ENCODE data around the gene SEMA5A. TPM values are rescaled to one million over a fixed set of nuclear protein-coding genes. Genes with fewer than 3 reads are reported as not detected.

Gene SEMA5A
- polyA plus RNA-seq, 4 donors, result 35.9 to 42.6 (median 41.2) TPM

DNA sequence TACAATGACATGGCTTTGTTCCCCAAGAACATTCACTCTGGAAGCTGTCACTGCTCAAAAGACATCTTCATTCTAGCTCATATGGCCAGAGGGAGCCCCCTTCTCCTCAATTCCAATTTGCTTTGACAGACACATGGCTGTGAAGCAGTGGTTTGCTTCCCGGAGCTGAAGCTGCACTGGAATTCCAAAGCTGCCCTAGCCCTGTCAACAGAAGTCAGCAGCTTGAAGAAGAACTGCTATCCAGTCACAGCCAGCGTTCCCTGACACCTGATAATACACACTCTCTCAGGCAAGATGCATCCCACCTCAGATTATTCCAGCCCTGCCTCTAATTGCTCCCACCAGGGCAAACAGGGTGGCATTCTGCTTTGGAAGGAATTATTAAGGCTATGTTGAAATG, 93.7 kb downstream of the SEMA5A start:
- no peak for DNase-seq (ENCODE audit: low read depth in 4 of 4, low spot score in 3 of 4)

DNA sequence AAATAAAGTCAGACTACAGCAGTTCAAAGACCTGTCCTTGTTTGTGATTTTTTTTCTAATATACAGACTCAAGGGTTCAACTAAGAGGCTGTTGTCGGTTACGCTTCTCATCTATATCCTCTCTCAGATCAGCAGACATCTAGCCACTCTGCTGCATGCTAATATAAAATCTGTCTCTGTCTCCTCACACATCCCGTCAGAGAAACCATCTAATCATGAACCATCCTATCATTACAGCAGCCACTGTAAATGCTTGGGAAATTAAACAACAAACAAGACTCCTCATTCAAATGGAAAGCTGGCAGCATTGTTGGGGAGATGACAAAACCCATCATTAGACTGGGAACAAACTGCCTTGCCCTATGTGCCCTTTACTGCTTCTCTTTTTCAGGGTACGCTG, 94.8 kb downstream of the SEMA5A start:
- no peak for DNase-seq (ENCODE audit: low read depth in 4 of 4, low spot score in 3 of 4)

DNA sequence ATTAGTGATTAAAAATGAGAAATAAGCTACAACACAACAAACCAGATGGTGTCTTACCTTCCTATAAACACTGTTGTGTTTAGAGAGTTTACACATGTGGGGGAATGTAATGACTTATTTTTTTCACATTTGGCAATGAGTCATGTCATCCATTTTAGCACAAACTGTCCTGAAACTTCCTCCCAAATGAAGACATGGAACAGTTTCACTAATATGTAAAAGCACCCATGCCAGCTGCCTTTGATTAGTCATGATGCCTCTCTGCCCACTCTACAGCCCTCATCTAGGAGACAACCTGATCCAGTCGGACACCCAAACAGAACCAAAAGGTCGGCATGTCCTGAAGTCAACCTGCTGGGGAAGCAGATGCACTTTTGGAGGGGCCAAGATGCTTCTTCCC, 98.2 kb downstream of the SEMA5A start:
- no peak for DNase-seq (ENCODE audit: low read depth in 4 of 4, low spot score in 3 of 4)

DNA sequence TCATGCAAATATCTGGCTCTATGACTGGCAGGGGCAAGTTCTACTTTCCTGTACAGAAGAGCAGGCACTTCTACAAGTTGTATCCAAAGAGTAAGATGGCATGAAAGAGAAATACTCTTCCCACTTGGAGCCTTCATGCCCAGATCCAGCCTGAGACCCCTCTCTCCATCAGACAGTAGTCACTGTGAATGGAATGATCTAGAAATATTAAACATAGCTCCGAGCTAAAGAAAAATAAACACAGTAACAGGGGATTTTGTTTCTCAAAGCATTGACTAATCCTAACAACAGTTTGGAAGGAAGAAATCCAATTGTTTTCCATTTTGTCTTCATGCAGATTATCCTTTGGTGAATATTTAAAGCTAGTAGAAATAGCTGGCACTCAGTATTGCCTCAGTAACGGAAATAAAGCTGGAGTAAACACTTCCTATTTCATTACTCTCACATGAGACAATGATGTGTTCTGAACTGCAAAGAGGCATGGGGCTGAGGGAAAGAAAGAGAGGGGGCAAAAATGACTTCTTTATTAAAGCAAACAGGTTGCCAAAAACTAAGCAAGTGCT, 100.0 kb downstream of the SEMA5A start:
- DNase-seq (ENCODE audit: low read depth in 4 of 4, low spot score in 3 of 4), result no peak

DNA sequence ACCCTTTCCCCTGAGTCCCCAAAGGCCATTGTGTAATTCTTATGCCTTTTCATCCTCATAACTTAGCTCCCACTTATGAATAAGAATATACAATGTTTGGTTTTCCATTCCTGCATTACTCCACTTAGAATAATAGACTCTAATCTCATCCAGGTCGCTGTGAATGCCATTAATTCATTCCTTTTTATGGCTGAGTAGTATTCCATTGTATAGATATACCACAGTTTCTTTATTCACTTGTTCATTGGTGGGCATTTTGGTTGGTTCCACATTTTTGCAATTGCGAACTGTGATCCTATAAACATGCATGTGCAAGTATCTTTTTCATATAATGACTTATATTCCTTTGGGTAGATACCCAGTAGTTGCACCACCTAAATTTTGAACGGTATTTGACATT, 101.5 kb downstream of the SEMA5A start:
- DNase-seq (ENCODE audit: low read depth in 4 of 4, low spot score in 3 of 4), result no peak

DNA sequence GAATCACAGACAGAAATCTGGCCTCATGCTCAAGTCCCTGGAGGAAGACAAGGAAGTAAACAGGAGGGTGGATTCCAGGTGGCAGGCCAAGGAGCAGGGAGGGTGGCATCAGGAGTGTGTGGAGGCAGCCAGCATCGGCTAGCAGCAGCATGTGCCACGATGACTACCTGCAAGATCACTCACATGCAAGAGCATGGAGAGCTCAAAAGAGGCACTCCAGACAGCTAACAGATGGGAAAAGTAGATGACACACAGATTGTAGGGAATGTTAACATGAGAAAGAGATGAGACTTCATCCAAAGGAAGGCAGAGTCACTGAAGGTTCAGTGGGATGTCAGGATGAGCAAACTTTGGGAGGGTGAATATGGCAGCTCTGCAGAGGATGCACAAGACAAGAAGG, 104.3 kb downstream of the SEMA5A start:
- no peak for DNase-seq (ENCODE audit: low read depth in 4 of 4, low spot score in 3 of 4)

DNA sequence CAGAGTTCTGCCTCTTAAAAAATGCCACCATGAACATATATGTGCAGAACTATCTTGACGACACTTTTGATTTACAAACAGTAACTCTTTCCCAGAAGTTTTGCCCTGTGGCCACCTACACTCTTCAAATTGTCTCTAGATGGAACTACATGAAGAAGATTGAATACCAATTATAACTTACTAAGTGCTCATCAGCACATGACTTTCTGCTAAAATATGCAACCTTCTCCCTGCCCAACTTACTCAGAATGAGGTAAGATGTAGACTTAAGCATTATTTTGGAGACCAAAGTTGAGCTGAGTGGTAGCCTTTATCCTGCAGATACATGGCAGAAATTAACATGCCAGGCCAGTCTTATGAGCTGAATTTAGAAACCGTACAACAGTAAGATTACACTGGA, 105.4 kb downstream of the SEMA5A start:
- no peak for DNase-seq (ENCODE audit: low read depth in 4 of 4, low spot score in 3 of 4)

DNA sequence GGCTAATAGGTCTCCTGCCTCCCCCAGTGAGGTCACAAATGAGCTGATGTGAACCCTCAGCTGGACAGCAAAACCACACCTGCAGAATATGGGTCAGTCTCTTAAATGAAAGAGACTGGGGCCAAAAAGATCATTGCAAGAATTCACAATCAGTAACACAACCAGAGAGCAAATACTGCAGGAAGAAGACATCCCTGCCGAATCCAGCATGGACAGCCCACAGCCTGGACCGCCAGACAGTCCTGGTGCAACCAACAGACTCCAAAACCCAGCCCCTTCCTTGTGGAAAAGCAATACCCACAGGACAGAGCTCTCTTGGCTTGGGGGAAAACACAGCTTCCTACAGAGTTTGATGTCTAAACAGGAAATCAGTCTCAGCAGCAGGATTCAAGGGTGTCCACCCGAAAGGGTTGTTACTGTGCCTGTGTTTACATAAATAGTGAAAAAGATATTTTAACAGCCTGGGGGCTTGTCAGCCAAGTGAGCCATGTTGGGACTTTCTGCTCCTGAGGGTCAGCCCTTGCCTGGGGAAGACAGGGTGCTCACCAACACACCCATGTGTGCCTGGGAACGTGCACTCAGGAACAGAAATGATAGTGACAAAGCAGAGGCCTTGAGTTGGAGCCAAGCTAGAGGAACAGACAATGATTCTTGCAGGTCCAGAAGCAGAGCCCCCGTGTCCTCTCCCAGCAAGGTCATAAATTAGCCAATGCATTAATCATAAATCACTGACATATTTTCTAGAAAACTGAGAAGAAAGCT, 106.2 kb downstream of the SEMA5A start:
- DNase-seq (ENCODE audit: low read depth in 4 of 4, low spot score in 3 of 4), result no peak

DNA sequence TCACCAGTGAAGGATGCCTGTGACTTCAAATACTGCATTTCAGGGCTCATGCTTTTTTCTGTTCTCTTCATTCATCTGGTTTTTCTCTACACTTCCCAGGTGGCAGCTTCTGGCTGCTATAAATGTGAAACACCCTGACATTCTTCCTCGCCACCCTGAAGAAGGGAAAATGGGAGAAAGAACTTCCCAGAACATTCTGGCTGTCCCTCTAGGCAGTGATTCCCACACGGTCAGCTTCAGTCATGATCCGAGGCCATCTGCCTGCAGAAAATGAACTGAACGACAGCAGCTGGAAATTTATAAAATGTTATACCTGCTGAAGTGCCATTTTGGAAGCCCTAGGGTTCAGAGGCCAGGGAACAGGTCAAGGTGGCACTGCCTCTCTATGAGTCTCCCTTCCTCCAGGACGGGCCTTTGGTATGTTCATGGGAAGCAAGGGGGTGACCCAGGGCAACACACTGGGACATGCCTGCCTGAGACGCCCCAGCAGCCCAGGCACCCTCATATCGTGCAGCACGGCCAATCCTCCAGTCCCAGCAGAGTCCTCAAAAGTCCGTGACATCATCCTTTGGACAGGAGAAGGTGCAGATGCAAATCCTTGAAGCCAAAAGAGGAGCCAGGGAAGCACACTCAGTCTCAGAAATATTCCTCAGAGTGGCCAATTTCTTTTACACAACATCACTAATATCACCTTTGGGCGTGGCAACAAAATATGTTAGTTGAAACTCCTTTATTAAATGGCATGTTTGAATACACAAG, 107.1 kb downstream of the SEMA5A start:
- DNase-seq (ENCODE audit: low read depth in 4 of 4, low spot score in 3 of 4), result no peak

DNA sequence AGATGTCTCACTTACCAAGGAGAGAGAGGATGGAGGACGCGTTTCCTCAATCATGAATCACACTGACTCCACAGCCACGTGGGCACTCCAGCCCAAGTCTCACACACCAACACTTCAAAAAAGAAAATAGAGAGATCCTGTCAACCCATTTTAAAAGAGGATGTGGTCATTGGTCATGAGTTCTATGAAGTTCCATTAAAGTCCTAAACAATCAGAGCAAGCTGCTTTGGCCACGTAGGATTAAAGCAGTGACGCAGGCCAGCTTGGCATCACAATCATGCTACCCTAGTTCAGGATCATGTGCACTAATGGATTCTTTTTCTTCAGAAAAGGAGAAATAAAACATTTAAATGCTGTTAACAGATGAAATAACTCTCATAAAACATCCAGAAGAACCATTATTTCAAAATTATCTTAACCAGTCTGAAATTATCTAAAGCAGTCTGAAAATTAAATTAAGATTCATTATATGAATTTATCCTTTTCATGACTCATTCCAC, 108.1 kb downstream of the SEMA5A start:
- no peak for DNase-seq (ENCODE audit: low read depth in 4 of 4, low spot score in 3 of 4)

DNA sequence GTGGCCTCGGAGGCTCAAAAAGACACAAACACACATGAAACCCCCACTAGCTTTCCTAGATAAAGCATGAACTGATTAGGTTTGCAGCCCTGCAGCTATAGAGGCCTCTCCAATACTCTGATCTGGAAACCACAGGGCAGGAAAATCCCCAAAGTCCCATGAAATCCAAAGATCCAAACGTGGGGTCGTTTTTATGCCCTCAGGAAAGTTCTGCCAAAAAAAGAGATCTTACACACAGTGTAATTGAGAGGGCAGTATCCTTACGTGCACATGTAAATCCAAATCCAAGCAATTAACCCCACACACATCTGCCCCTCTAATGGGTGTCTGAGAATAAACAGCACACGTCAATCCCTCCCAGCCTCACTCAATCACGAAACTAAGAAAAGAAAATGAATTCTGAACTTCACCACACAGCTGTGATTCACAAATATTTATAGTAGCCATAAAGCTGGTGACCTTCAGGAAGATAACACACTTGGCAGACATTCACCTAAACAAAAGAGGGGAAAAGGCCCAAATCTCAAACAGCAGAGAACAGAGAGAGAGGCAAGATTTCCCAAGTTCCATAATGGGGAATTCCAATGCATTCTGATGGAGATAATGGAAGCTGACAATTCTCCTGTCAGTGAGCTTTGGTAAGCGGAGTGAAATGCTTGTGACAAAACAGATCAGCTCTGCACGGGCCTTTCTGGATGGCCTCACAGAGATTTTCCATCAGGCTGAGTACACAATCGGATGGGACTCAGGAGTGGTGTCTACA, 114.2 kb downstream of the SEMA5A start:
- DNase-seq (ENCODE audit: low read depth in 4 of 4, low spot score in 3 of 4), result no peak

DNA sequence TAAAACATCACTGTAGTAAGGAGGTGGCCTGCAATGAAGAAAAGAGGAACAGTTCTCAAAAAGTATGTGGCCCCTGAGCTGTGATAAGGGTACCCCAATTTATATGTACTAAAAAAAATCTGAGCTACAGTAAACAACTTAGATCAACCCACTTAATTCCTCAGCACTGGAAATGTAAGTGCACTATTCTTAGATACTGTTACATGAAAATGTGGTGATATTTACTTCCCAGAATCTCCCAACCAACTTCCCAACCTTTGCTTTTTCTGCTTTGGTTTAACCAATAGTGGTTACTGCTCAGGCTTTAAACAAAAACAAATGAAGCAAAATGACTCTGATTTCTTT, 114.8 kb downstream of the SEMA5A start:
- no peak for DNase-seq (ENCODE audit: low read depth in 4 of 4, low spot score in 3 of 4)

DNA sequence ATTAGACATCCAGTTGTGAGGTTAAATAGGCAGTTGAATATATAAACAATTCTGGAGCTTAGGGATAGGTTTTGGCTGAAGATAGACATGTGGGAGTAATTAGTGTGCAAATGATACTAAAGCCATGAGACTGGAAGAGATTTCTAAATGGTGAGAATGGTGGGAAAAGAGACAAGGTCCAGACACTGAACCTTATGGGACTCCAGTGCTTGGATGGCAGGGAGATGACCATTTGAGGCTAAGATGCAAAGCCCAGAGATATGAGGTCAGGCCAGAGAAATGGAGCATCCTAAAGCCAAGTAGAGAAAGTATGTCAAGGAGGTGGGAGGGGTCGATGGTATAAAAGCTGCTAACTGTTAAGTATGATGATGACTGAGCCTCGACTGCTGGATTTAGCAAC, 115.6 kb downstream of the SEMA5A start:
- DNase-seq (ENCODE audit: low read depth in 4 of 4, low spot score in 3 of 4), result no peak

DNA sequence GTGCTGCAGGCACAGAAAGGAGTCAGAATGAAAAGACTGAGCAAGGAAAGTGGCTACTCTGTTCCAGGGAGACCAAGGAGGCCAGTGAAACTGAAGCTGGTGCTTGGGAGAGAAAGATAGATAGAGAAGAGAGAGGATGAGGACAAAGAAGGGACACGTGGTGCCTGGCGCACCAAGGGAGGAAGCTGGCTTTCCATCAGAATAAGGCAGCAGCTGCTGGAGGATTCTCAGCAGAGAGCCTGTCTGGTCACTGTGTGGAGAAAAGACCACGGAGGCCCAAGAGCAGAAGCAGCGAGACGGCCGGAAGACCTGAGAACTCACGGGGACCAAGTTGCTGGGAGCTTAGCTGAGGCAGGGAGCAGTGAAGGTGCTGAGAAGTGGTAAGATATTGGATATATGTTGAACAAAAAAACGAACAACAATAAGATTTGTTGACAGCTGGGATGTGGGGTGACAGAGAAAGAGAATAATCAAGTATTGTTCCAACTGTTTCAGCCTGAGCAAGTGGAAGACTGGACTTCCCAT, 116.1 kb downstream of the SEMA5A start:
- DNase-seq (ENCODE audit: low read depth in 4 of 4, low spot score in 3 of 4), result no peak

DNA sequence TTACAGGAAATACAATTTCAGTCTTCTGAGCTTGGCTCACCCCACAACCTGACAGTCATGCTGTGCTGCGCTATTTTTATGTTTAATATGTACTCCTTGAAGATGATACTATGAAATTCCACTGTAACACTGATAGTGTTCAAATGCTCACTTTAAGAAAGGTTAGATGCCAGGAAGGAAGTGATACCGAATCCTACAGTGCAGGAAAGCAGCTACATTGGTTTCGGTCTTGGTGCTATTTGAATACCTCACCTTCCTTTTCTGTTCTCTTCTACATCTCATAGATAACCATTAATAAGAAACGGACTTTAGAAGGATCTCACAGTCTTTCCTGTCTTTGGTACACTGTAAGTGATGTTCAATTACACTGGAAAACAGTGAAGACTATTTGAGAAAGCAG, 117.6 kb downstream of the SEMA5A start:
- DNase-seq (ENCODE audit: low read depth in 4 of 4, low spot score in 3 of 4), result no peak

DNA sequence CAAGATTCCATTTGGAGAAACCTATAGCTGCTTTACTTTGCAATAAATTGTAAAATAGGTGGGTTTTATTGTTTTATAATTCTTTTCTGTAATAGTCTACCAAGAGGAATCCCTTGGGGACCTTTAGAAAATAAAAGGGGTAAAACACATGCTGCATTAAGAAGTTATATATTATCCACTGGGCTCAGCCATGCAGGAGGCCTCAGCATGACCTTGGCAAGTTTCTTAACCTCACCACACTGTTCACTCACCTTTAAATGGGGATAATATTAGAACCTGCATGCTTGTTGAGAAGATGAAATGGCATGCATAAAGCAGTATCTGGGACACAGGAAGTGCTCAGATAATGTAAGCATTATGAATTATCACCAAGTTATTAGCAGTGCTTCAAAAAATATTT, 120.2 kb downstream of the SEMA5A start:
- DNase-seq (ENCODE audit: low read depth in 4 of 4, low spot score in 3 of 4), result no peak

DNA sequence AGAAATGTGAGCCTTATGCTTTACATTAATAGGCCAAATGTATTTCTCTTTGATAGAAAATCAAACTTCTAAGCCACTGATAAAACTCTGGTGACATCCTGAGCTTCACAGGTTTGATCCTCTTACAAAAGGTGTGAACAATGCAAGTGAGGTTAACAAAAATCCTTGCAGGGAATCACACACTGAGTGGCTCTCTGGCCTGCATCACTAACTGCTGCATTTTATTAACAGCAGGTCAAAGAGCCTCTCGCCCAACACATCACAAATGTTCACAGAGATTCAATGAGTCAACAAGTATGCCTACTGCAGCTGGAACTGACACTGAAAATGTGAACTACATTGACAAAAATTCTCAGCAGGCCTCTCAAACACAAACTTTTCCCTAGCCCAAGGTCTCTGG, 122.3 kb downstream of the SEMA5A start:
- DNase-seq (ENCODE audit: low read depth in 4 of 4, low spot score in 3 of 4), result no peak

DNA sequence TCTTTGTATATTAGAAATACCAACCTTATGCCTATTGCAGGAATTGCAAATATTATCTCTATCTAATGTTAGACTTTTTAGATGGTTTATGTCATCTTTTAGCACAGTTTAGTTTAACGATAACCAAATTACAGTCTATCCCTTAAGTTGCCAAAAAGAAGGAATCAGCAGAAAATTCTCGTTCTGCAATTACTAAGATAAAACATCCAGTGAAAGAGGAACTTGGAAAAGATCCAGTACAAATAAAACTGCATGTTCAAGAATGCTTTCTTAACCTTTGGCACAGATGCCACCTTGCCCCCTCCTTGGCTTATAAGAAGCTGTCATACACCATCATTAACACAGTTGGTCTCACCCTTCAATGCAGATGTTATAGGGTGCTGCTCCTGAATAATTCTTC, 124.0 kb downstream of the SEMA5A start:
- DNase-seq (ENCODE audit: low read depth in 4 of 4, low spot score in 3 of 4), result no peak

DNA sequence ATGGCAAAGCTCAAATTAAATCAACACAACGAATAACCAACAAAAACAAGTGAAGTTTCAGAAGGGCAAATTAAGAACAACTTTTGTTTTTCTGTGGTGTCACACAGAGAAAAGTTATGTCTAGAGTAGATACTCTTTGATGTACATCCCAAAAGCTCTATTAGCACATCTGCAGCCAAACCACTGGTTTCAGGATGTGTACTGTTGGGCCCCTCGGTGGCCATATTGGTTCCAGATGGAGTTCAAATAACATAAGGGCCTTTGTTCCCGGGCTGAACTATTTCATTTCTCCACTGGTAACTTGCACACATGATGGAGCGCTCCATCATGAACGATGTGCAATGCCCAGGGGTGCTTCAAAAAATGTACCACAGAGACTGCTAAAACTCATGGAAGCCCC, 126.1 kb downstream of the SEMA5A start:
- no peak for DNase-seq (ENCODE audit: low read depth in 4 of 4, low spot score in 3 of 4)

DNA sequence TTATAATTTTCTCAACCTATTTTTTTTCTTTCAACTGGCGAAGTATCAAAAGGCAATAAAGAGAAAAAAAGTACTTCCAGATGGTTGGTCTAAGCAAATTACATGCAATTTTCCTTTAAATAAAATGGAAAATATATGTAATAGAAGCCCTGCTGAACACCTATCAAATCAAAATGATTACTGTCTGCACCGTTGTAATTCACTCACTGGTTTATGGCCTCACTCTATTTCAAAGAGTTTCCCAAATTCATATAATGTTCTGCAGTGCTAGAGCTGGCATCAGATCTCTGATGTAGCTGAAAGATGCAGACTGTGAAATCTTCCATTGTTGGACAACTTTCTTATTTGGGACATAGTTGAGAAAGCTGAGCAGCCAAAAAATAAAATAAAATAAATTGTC, 130.3 kb downstream of the SEMA5A start:
- no peak for DNase-seq (ENCODE audit: low read depth in 4 of 4, low spot score in 3 of 4)

DNA sequence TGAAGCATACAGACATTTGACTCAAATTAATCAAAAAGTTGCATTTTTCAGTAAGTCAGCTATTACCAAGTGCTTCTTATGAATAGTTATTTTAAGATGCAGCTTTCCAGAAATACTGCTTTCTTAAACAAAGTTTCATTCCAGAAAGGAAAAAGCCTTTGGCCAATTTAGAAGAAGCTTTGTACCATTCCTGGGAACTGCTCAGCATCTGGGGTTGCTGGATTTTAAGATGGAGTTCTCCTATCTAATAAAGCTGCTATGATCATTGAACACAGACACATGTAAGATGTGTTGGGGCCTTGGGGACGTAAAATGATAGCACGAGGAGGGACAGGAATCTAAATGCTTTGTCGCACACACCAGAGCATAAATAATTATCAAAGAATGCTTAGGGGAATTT, 130.8 kb downstream of the SEMA5A start:
- DNase-seq (ENCODE audit: low read depth in 4 of 4, low spot score in 3 of 4), result no peak
